Middle frontal gyrus (tissue), 1 donor: ENCODE results near the gene NPIPB4.
A peak's percentile ranks its signal among the peaks of the same experiment; 100 is the strongest.
"Not testable (repeated sequence)": the region's sequence is repeated elsewhere in the genome, so short reads cannot be mapped to it uniquely, and the experiment has no call there.

Source experiments
- DNase-seq: peaks from one replicate; pipeline ENCODE4 v3.0.0-alpha.2; 2015; ENCODE audit warnings: low spot score; ENCODE audit errors: extremely low spot score

NPIPB4 gene

DNA sequence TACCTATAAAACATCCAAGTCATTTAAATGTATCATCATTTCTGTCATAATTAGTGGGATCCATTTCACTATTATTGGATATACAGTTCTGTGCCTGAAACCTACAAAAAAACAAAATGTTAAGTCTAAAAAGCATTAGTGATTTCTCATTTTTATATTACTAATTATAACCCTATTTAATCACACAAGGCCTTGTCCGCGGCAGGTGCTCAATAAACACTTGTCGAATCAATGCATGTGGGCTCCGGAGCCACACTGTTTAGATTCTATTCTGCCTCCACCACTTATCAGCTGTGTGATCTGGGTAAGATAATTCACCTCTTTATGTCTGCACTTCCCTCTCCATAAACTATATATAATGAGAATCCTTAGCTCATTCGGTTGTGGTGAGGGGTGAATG lies at the start of gene NPIPB4:
NPIPB4 (minus strand) TSS at position 101 of the 400 bp plus-strand sequence. CDS start 378 bp downstream, outside the sequence.
- DNase-seq = not testable (repeated sequence)

DNA sequence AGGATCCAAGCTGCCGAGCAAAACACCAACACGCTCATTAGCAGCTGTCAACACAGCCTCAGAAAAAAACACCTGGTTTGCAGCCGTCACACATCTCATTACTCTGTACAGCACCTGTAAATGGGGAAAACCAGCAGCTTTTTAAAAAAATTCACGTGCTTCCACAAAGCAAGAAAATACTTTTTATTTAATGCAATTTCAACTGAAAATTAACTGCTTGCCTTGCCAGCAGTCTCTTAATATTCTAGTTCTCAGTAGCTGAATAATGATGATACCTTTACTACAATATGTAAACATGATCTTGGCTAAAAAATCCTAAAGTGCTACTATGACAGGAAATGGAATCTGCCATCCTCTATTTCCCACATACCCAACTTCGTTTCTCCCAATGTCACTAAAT lies 41.4 kb upstream of the NPIPB4 start:
- not testable (repeated sequence) for DNase-seq

- not testable (repeated sequence) for DNase-seq
These were observed 24.4 kb upstream of the NPIPB4 start for GRCh38 chr16:21881988-21882387.

DNA sequence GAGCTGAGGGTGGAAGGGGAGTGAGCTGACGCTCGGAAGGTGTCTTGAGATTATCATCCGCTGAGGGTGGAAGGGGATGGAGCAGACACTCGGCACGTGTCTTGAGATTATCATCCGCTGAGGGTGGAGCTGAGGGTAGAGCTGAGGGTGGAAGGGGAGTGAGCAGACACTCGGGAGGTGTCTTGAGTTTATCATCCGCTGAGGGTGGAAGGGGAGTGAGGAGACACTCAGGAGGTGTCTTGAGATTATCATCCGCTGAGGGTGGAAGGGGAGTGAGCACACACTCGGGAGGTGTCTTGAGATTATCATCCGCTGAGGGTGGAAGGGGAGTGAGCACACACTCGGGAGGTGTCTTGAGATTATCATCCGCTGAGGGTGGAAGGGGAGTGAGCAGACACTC lies 20.4 kb downstream of the NPIPB4 start:
- DNase-seq = not testable (repeated sequence)

- DNase-seq = not testable (repeated sequence)
These were observed 21.2 kb downstream of the NPIPB4 start for GRCh38 chr16:21836334-21836733.

DNA sequence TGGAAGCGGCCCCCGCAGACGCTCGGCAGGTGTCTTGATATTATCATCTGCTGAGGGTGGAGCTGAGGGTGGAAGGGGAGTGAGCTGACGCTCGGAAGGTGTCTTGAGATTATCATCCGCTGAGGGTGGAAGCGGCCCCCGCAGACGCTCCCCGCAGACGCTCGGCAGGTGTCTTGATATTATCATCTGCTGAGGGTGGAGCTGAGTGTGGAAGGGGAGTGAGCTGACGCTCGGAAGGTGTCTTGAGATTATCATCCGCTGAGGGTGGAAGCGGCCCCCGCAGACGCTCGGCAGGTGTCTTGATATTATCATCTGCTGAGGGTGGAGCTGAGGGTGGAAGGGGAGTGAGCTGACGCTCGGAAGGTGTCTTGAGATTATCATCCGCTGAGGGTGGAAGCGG lies 21.8 kb downstream of the NPIPB4 start:
- not testable (repeated sequence) for DNase-seq

GRCh38 chr16:21834211-21834610 lies 23.3 kb downstream of the NPIPB4 start:
- not testable (repeated sequence) for DNase-seq

GRCh38 chr16:21829929-21830328 lies 27.6 kb downstream of the NPIPB4 start:
- not testable (repeated sequence) for DNase-seq

DNA sequence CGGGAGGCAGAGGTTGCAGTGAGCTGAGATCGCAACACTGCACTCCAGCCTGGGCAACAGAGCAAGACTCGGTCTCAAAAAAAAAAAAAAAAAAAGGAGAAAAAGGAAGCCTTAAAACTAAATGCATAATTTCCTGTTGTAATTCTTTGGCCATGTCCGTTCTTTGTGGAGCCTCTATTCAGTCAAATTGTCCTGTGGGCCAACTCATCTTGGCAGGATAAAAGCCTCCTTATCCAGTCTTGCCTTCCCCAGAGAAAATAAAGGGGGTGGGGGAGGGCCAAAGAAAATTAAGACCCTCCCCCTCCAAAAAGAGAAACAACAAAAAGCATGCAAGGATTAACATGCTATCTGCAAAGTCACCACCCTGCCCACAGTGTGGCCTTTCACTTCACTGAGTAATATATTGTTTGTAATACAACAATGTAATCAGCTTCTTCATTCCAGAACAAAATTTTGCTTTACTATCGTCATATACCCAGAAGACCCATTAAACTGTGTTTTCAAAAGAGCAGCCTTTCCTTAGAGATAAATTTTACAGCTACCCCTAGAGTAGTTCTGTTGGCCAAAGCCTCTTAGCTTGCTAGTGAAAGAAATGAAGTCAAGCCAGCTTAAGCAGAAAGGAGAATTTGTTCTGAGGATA lies 31.4 kb downstream of the NPIPB4 start:
- DNase-seq = not testable (repeated sequence)

- DNase-seq = not testable (repeated sequence)
These were observed 32.0 kb downstream of the NPIPB4 start for GRCh38 chr16:21825526-21825925.

GRCh38 chr16:21823258-21823657 lies 34.3 kb downstream of the NPIPB4 start:
- DNase-seq = not testable (repeated sequence)

- DNase-seq = not testable (repeated sequence)
These were observed 36.6 kb downstream of the NPIPB4 start for GRCh38 chr16:21820908-21821465.

- peak; percentile 33 for DNase-seq
These were observed 37.3 kb downstream of the NPIPB4 start for GRCh38 chr16:21820028-21820907.

GRCh38 chr16:21819617-21820016 lies 37.9 kb downstream of the NPIPB4 start:
- DNase-seq = not testable (repeated sequence)

DNA sequence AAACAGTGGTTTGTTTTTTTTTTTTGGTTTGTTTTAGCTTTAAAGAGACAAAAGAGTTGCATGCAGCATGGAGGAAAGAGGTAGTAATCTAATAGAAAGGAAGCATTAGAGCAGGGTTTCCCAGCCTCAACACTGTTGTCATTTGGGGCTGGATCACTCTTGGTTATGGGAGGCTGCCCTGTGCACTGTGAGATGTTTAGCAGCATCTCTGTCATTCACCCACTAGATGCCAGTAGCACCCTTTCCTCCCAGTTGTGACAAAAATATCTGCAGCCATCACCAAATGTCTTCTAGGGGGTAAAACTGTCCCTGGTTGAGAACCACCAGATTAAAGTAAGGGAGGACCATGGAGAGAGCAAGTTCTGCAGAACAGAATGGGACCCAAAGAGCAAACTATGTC lies 40.5 kb downstream of the NPIPB4 start:
- not testable (repeated sequence) for DNase-seq

DNA sequence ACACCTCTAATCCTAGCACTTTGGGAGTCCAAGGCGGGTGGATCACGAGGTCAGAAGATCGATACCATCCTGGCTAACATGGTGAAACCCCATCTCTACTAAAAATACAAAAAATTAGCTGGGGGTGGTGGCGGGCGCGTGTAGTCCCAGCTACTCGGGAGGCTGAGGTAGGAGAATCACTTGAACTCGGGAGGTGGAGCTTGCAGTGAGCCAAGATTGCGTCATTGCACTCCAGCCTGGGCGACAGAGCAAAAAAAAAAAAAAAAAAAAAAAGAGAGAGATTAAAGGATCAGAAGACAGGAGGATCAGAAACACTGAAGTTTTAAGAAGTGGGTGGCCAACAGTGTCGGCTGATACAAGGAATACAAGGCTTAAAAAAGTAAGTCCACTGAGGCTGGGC lies 41.9 kb downstream of the NPIPB4 start:
- not testable (repeated sequence) for DNase-seq

DNA sequence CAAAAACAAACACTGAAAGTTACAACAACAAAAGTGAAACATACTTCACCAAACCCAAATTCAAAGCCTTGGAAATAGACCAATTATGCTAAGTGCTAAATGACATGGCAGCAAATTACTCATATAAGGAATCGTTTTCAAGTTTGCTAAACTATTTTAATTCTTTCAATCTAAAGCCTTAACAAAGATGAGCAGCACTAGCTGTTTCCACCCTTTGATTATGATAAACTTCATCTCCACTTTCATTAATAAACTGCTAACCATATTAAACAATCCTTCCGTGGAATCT lies 55.2 kb downstream of the NPIPB4 start:
- not testable (repeated sequence) for DNase-seq

- DNase-seq = not testable (repeated sequence)
These were observed 55.8 kb downstream of the NPIPB4 start for GRCh38 chr16:21801538-21802374.

- DNase-seq = not testable (repeated sequence)
These were observed 59.0 kb downstream of the NPIPB4 start for GRCh38 chr16:21798601-21799000.

DNA sequence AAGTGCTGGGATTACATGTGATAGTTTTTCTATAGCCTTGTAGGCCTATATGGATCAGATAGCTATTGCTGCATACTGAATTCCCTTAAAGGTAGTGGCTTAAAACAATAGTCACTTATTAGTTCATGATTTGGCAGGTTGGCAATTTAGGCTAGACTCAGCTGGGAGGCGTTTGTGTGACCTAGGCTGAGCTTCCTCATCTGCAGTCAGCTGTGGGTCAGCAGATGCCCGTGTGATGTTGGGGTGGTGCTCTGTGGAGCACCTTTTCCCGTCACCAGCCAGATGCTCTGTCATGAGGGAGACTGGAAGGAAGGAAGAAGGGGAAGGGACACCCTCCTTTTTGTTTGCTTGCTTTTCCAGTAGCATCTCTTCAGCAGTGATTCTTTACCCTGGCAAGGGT lies 64.2 kb downstream of the NPIPB4 start:
- not testable (repeated sequence) for DNase-seq

GRCh38 chr16:21790506-21790905 lies 67.0 kb downstream of the NPIPB4 start:
- DNase-seq = not testable (repeated sequence)
